ENCODE results near the gene PRR13. TPM values are rescaled to one million over a fixed set of nuclear protein-coding genes. Genes with fewer than 3 reads are reported as not detected.

Gene PRR13
- total and polyA plus RNA-seq, 2 of the 13 experiments (the other 11 are each of a cell fraction or from before 2014, with no cell fraction given) = 65.0 to 102 TPM

DNA sequence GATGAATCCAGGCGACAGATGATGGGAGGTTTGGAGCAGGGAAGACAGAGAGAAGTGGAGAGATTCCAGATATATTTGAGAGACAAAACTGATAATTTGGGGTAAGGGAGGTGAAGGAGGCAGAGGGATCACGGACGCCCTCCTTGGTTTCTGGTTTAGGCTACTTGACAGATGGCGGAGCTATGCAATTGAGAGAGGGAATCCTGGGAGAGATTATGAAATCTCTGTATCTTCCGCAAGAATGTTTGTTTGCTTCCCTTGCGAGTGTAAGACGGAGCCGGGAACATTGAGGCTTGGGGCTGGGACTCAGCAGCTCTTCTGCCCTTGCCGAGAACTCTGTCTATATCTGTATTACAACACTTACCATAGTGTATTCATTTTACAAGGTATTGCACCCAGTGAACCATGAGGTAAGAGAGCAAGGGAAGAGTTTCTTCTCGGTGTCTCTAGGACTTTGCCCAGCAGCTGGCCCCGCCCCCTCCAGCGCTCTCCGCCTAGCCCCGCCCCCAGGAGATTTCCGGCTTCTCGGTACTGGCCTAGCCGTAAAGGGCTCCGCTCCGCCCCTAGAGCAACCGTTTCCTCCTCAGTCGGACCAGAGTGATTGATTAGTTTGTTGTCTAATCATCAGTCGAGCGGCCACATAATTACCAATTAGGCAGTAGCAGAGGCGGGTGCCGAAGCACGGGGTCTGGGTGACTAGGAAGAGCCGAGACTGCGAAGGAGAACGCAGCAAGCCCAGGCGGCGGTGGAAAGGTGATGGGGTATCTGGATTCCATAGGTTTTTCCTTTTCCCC lies at the start of gene PRR13 (continued):
- TF ChIP-seq, protein P1, sequence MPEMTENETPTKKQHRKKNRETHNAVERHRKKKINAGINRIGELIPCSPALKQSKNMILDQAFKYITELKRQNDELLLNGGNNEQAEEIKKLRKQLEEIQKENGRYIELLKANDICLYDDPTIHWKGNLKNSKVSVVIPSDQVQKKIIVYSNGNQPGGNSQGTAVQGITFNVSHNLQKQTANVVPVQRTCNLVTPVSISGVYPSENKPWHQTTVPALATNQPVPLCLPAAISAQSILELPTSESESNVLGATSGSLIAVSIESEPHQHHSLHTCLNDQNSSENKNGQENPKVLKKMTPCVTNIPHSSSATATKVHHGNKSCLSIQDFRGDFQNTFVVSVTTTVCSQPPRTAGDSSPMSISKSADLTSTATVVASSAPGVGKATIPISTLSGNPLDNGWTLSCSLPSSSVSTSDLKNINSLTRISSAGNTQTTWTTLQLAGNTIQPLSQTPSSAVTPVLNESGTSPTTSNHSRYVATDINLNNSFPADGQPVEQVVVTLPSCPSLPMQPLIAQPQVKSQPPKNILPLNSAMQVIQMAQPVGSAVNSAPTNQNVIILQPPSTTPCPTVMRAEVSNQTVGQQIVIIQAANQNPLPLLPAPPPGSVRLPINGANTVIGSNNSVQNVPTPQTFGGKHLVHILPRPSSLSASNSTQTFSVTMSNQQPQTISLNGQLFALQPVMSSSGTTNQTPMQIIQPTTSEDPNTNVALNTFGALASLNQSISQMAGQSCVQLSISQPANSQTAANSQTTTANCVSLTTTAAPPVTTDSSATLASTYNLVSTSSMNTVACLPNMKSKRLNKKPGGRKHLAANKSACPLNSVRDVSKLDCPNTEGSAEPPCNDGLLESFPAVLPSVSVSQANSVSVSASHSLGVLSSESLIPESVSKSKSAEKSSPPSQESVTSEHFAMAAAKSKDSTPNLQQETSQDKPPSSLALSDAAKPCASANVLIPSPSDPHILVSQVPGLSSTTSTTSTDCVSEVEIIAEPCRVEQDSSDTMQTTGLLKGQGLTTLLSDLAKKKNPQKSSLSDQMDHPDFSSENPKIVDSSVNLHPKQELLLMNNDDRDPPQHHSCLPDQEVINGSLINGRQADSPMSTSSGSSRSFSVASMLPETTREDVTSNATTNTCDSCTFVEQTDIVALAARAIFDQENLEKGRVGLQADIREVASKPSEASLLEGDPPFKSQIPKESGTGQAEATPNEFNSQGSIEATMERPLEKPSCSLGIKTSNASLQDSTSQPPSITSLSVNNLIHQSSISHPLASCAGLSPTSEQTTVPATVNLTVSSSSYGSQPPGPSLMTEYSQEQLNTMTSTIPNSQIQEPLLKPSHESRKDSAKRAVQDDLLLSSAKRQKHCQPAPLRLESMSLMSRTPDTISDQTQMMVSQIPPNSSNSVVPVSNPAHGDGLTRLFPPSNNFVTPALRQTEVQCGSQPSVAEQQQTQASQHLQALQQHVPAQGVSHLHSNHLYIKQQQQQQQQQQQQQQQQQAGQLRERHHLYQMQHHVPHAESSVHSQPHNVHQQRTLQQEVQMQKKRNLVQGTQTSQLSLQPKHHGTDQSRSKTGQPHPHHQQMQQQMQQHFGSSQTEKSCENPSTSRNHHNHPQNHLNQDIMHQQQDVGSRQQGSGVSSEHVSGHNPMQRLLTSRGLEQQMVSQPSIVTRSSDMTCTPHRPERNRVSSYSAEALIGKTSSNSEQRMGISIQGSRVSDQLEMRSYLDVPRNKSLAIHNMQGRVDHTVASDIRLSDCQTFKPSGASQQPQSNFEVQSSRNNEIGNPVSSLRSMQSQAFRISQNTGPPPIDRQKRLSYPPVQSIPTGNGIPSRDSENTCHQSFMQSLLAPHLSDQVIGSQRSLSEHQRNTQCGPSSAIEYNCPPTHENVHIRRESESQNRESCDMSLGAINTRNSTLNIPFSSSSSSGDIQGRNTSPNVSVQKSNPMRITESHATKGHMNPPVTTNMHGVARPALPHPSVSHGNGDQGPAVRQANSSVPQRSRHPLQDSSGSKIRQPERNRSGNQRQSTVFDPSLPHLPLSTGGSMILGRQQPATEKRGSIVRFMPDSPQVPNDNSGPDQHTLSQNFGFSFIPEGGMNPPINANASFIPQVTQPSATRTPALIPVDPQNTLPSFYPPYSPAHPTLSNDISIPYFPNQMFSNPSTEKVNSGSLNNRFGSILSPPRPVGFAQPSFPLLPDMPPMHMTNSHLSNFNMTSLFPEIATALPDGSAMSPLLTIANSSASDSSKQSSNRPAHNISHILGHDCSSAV (CRISPR knock-in tag; IDR thresholded peaks at IDR 0.05; ENCODE audit: borderline replicate concordance) = no peak
- TF ChIP-seq ATF1 (CRISPR knock-in tag; IDR thresholded peaks at IDR 0.05) (peak; percentile 11; the same call in 1 of the 2 replicates), CC2D1A (CRISPR knock-in tag; IDR thresholded peaks at IDR 0.05) (no peak), CREM (IDR thresholded peaks at IDR 0.05) (peak; percentile 41; the same call in 1 of the 2 replicates), CREM (CRISPR knock-in tag; IDR thresholded peaks at IDR 0.05) (no peak), LCORL (IDR thresholded peaks at IDR 0.05) (no peak), LCORL (CRISPR knock-in tag; IDR thresholded peaks at IDR 0.05) (no peak), KLF6 (CRISPR knock-in tag; IDR thresholded peaks at IDR 0.05) (no peak), TMF1 (CRISPR knock-in tag; IDR thresholded peaks at IDR 0.05; ENCODE audit: low read depth) (no peak), BRCA1 (CRISPR knock-in tag; IDR thresholded peaks at IDR 0.05) (0 out of 2 replicates have a peak, but pooled peaks have one; percentile 22), ZBTB38 (CRISPR knock-in tag; IDR thresholded peaks at IDR 0.05) (peak; percentile 6; the same call in 1 of the 2 replicates), THAP11 (CRISPR knock-in tag; IDR thresholded peaks at IDR 0.05) (peak; percentile 56), MBNL3 (CRISPR knock-in tag; conservative IDR thresholded peaks at IDR 0.05) (no peak)
- TF ChIP-seq, protein P2, sequence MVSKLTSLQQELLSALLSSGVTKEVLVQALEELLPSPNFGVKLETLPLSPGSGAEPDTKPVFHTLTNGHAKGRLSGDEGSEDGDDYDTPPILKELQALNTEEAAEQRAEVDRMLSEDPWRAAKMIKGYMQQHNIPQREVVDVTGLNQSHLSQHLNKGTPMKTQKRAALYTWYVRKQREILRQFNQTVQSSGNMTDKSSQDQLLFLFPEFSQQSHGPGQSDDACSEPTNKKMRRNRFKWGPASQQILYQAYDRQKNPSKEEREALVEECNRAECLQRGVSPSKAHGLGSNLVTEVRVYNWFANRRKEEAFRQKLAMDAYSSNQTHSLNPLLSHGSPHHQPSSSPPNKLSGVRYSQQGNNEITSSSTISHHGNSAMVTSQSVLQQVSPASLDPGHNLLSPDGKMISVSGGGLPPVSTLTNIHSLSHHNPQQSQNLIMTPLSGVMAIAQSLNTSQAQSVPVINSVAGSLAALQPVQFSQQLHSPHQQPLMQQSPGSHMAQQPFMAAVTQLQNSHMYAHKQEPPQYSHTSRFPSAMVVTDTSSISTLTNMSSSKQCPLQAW (CRISPR knock-in tag; IDR thresholded peaks at IDR 0.05) = 0 out of 2 replicates have a peak, but pooled peaks have one; percentile 37
- TF ChIP-seq, protein P3, sequence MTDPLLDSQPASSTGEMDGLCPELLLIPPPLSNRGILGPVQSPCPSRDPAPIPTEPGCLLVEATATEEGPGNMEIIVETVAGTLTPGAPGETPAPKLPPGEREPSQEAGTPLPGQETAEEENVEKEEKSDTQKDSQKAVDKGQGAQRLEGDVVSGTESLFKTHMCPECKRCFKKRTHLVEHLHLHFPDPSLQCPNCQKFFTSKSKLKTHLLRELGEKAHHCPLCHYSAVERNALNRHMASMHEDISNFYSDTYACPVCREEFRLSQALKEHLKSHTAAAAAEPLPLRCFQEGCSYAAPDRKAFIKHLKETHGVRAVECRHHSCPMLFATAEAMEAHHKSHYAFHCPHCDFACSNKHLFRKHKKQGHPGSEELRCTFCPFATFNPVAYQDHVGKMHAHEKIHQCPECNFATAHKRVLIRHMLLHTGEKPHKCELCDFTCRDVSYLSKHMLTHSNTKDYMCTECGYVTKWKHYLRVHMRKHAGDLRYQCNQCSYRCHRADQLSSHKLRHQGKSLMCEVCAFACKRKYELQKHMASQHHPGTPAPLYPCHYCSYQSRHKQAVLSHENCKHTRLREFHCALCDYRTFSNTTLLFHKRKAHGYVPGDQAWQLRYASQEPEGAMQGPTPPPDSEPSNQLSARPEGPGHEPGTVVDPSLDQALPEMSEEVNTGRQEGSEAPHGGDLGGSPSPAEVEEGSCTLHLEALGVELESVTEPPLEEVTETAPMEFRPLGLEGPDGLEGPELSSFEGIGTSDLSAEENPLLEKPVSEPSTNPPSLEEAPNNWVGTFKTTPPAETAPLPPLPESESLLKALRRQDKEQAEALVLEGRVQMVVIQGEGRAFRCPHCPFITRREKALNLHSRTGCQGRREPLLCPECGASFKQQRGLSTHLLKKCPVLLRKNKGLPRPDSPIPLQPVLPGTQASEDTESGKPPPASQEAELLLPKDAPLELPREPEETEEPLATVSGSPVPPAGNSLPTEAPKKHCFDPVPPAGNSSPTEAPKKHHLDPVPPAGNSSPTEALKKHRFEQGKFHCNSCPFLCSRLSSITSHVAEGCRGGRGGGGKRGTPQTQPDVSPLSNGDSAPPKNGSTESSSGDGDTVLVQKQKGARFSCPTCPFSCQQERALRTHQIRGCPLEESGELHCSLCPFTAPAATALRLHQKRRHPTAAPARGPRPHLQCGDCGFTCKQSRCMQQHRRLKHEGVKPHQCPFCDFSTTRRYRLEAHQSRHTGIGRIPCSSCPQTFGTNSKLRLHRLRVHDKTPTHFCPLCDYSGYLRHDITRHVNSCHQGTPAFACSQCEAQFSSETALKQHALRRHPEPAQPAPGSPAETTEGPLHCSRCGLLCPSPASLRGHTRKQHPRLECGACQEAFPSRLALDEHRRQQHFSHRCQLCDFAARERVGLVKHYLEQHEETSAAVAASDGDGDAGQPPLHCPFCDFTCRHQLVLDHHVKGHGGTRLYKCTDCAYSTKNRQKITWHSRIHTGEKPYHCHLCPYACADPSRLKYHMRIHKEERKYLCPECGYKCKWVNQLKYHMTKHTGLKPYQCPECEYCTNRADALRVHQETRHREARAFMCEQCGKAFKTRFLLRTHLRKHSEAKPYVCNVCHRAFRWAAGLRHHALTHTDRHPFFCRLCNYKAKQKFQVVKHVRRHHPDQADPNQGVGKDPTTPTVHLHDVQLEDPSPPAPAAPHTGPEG (CRISPR knock-in tag; IDR thresholded peaks at IDR 0.05) = no peak

Measured in HepG2 (cell line).